NCI-H524 (cell line): ENCODE data around the gene TECTB.

Source experiments
- DNase-seq, 2 experiments: peaks; one replicate each; lab custom pipeline; 2025; lab: John Stamatoyannopoulos, UW

The TECTB gene

DNA sequence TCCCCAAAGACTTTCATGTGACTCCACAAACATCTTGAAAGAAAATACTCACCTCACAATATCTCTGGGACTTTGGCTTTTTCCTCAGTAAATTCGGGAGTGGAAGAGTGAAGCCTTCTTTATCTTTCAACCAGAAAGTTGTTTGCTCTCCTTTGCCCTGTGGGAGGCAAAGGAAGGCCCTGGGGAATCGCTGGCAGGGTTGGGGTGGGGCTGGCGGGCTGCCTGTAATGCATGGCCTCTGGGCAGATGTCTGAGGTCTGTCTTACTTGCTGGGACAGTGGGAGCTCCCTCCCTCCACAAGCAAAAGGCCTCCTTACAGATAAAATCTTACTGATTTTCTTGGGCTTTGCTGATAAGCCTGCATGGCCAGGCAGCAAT, 24.9 kb downstream of the TECTB start:
- no peak for DNase-seq

GRCh38 chr10:112311481-112311880, 28.3 kb downstream of the TECTB start:
- no peak for DNase-seq

GRCh38 chr10:112313234-112313633, 30.0 kb downstream of the TECTB start:
- DNase-seq, result no peak

DNA sequence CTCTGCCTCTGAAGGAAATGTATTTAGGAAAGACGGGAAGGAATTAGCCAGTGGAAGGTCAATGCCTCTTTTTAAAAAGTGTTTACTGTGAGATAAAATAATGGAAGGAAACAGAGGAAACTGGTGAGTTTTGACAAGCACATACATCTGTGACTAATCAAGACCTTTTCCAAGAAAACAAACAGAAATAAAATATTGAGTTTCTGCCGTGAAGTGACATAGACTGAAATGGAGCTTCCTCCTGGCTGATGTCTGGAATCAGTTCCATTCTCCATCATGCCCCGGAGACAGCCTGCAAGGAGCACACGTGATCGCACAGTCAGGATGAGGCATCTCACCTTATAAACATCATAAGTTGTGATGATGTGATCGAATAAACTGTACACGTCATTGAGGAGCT, 30.7 kb downstream of the TECTB start:
- DNase-seq, result no peak

- peak in 1 of 2 experiments; percentile 28 for DNase-seq
These were observed 31.7 kb downstream of the TECTB start for GRCh38 chr10:112314822-112315474.

GRCh38 chr10:112327678-112328077, 44.5 kb downstream of the TECTB start:
- no peak for DNase-seq

- no peak for DNase-seq
These were observed 47.0 kb downstream of the TECTB start for GRCh38 chr10:112330162-112330561.

DNA sequence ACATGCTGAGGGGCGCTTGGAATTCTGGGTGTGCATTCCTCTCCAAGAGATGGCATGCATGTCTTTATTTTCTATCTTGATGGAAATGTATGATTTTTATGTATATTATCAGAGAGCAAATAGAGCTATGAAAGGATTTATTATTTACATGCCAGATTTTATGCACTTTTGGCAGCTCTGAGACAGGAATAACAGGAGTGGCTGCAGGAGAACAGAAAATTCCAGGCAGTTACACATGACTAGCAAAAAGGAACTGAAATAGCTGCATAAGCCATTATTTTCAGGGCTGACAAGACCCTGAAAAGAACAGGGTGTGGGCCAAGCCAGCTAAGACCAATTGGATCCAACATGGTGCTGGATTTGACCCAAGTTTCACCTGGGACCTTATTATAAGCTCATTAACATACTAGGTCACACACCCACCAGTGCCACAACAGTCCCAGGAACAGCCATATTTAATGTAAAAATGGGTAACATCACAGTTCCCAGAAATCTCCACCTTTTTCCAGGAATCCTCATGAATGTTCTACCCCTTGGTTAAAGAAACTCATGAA, 47.5 kb downstream of the TECTB start:
- no peak for DNase-seq

- no peak for DNase-seq
These were observed 48.8 kb downstream of the TECTB start for GRCh38 chr10:112332022-112332421.

DNA sequence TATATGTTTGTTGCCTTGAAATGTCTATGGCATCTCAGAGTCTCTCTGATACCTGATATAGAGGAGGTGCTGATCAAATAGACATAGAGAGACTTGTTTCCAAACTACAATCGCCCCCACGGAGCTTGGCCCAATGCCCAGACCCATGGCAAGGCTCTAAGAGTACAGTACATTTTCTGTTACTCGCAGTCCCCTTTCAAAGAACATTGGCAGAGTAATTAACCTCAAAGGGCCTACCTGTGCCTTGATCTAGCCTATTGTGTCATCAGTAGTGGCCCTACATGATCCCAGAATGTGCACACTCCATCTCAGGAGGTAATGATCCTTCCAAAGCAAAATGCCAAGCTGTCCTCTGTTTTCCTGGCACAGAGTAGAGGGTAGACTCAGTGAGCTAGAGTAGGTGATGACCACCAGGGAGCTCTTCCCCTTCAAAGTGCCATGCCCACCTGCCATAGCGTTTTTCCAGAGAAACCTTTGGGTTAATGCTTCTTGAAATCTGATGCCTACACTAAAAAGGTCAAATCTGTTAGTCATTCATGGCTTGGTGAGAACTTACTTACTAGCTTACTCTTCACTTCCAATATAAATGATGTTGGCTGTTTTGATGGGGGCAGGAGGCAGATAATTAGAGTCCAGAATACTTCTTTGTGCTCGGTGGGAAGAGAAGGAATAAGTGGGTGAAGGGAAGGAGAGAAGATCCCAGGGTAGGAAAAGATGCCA, 49.5 kb downstream of the TECTB start:
- no peak for DNase-seq

GRCh38 chr10:112333452-112333851, 50.3 kb downstream of the TECTB start:
- no peak for DNase-seq

- no peak for DNase-seq
These were observed 52.1 kb downstream of the TECTB start for GRCh38 chr10:112335111-112335867.

- no peak for DNase-seq
These were observed 52.7 kb downstream of the TECTB start for GRCh38 chr10:112335868-112336265.

GRCh38 chr10:112336556-112337201, 53.5 kb downstream of the TECTB start:
- DNase-seq, result no peak

DNA sequence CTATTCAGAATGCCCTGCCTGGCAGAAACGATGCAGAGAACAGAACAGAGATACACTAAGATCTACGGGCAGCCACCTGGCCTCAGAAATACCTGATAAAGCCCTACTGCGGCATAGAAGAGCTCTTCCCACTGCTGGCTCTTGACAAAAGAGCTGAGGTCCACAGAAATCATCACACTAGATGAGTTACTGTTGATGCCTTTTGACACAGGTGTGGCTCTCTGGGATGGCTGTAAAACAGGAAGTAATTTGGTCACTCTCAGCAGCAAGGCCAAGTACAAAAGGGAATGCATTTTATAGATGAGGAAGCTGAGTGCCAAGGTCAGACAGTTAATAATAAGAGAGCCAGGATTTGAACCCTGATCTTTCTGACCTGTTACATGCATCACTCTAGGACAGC, 55.8 kb downstream of the TECTB start:
- DNase-seq, result no peak

DNA sequence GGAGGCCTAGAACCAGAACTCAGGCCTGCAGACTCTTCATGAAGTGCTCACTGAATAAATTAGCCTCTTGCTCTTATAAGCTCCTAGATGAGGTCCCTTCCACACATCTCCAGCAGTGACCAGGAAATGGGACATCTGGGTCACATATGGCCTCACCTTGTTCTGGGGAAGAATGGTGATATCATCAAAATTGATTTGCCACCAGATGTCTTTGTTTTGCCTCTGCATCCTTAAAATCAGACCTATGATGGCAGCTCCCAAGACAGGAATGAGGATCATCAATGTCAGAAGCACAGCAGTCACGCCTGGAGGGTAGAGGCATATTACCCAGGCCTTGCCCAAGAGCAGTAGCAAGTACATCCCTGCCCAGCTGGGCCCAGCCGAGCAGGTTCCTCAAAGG, 57.4 kb downstream of the TECTB start:
- DNase-seq, result no peak

DNA sequence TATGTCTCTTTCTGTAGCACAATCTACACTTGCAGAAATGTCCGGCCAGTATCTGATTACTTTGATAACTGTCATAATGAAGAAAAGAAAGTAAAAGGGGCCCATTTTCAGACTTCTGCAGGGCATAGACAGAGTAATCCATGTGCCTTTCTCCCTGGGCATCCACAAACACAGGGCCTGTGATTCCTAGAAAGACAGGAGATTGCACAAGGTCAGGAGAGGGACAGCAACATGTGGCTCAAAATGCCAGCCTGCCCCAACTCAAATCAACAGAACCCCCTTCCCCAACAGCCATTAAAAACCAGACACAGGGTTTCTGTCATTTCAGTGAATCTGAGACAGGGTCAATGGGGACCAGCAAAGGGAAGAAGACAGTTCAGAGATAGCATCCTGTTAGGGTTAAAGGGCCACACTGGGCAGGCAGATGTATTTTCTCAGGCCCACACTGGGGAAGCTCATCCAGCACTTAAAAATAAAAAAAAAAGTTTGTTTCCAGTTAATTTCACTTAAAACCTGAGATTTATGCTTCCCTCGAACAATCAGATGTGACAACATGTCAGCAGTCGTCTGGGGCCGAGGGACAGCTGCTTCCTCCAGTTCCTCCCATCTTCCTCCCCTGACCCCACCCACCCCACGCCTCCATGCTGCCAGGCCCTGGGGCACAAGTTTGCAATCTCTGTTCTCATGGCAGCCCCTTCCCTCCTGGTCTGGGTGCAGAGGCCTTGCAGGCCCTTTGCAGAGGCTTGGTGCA, 60.0 kb downstream of the TECTB start:
- no peak for DNase-seq

GRCh38 chr10:112344261-112344660, 61.1 kb downstream of the TECTB start:
- DNase-seq, result no peak

- no peak for DNase-seq
These were observed 62.0 kb downstream of the TECTB start for GRCh38 chr10:112345202-112345601.

DNA sequence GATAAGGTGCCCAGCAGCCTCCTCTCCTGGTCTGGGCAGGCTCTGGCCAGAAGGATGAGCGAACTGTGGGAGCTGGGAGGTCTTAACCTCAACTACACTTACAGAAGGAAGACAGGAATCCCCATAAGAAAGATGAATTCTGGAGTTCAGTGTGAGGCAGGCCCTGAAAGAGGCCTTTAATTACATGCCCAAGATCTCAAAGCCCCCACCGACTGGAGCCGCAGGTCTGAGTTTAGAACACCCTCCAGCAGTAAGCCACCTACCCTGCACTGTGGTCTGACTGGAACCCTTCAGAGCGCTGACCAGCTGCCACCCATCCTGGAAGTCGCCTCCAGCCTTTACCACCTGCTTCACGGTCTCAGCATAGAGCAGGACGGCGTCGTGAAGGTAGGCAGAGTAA, 62.5 kb downstream of the TECTB start:
- DNase-seq, result no peak

GRCh38 chr10:112346774-112347173, 63.6 kb downstream of the TECTB start:
- DNase-seq, result no peak
